HepG2 (cell line): ENCODE measurements around the gene ST3GAL5.

ENCODE experiments used
- AFF4 ChIP-seq: sonication (generic); formaldehyde crosslinking; IDR thresholded peaks from 2 replicates; pipeline ENCODE4 v1.4.0; 2020; ENCODE audit warnings: missing genetic modification reagents
- BCLAF1 ChIP-seq: fragments of 450-650 bp; IDR thresholded peaks from 2 replicates; pipeline ENCODE4 v1.6.1; 2017; ENCODE audit warnings: mild to moderate bottlenecking
- CTCF ChIP-seq: sonication (generic); formaldehyde crosslinking; IDR thresholded peaks from 2 replicates; pipeline ENCODE4 v1.5.0; 2020; ENCODE audit warnings: mild to moderate bottlenecking, missing genetic modification reagents, moderate library complexity
- E2F1 ChIP-seq: sonication (generic); formaldehyde crosslinking; IDR thresholded peaks from 2 replicates; pipeline ENCODE4 v1.5.0; 2020; ENCODE audit warnings: missing genetic modification reagents
- ESRRA ChIP-seq: sonication (generic); formaldehyde crosslinking; IDR thresholded peaks from 2 replicates; pipeline ENCODE4 v1.5.1; 2020; ENCODE audit warnings: mild to moderate bottlenecking, low read depth, missing genetic modification reagents
- FOXP4 ChIP-seq: sonication (generic); formaldehyde crosslinking; IDR thresholded peaks from 2 replicates; pipeline ENCODE4 v1.4.0; 2020; ENCODE audit warnings: missing genetic modification reagents
- HCFC1 ChIP-seq: fragments of 150-350 bp; IDR thresholded peaks from 2 replicates; pipeline ENCODE4 v1.6.1; 2014; ENCODE audit warnings: low read depth, low read length
- NCOA1 ChIP-seq: sonication (generic); formaldehyde crosslinking; IDR thresholded peaks from 2 replicates; pipeline ENCODE4 v1.9.0; 2021; ENCODE audit warnings: missing genetic modification reagents
- POLR2A ChIP-seq, 2 experiments: IDR thresholded peaks; 2 replicates each; pipeline ENCODE4 v1.6.1; 2011; ENCODE audit warnings: low read depth in 2 of 2, low read length in 2 of 2, mild to moderate bottlenecking in 1 of 2, moderate library complexity in 1 of 2; ENCODE audit not compliant: insufficient read depth in 1 of 2
- ZNF256 ChIP-seq: sonication (generic); formaldehyde crosslinking; conservative IDR thresholded peaks from 2 replicates; pipeline ENCODE4 v1.4.0; 2020; ENCODE audit warnings: missing genetic modification reagents
- ZNF317 ChIP-seq: sonication (generic); formaldehyde crosslinking; IDR thresholded peaks from 2 replicates; pipeline ENCODE4 v1.5.0; 2020; ENCODE audit warnings: mild to moderate bottlenecking, missing genetic modification reagents
- ZNF878 ChIP-seq: sonication (generic); formaldehyde crosslinking; IDR thresholded peaks from 2 replicates; pipeline ENCODE4 v1.8.1; 2023; ENCODE audit warnings: mild to moderate bottlenecking, missing genetic modification reagents, moderate library complexity

- TF ChIP-seq BCLAF1 (no peak), CTCF (no peak), AFF4 (CRISPR knock-in tag) (no peak), E2F1 (CRISPR knock-in tag) (no peak), HCFC1 (no peak), FOXP4 (CRISPR knock-in tag) (no peak), NCOA1 (CRISPR knock-in tag) (no peak), ZNF256 (CRISPR knock-in tag) (no peak), ZNF878 (CRISPR knock-in tag) (no peak), ZNF317 (no peak), POLR2A (IDR thresholded peaks at IDR 0.05; ENCODE audit: insufficient read depth in 1 of 2, low read depth in 2 of 2, low read length in 2 of 2) (no peak), ESRRA (CRISPR knock-in tag) (no peak)
Observed at GRCh38 chr2:85854897-85855296, 33.9 kb downstream of the ST3GAL5 start.
